ENCODE measurements around the gene CPEB4.

CPEB4 gene

GRCh38 chr5:173920866-173921555 lies 32.9 kb downstream of the CPEB4 start:
- Mint-ChIP-seq H3K4me3 (no peak overlapping the region), H3K36me3 (peaks cover 4% of the 10 kb centered on the region), H3K27ac (peak overlapping the region; percentile 17), H3K4me1 (peaks cover 21% of the 10 kb centered on the region), H3K9me3 (no peaks in the 10 kb centered on the region), H3K27me3 (no peaks in the 10 kb centered on the region)
- ATAC-seq (ENCODE audit: low read depth) (no peak), DNase-seq (ENCODE audit: low spot score in 2 of 2) (no peak)

- Mint-ChIP-seq H3K27ac (no peak overlapping the region), H3K4me3 (no peak overlapping the region), H3K9me3 (no peaks in the 10 kb centered on the region), H3K27me3 (no peaks in the 10 kb centered on the region), H3K4me1 (peaks cover 16% of the 10 kb centered on the region), H3K36me3 (peaks cover 6% of the 10 kb centered on the region)
- ATAC-seq (ENCODE audit: low read depth) (no peak), DNase-seq (ENCODE audit: low spot score in 2 of 2) (no peak)
These were observed 34.4 kb downstream of the CPEB4 start for GRCh38 chr5:173922527-173922926.

- ATAC-seq (ENCODE audit: low read depth) = no peak
- Mint-ChIP-seq H3K27ac (no peak overlapping the region), H3K36me3 (peaks cover 9% of the 10 kb centered on the region), H3K4me3 (no peak overlapping the region), H3K27me3 (no peaks in the 10 kb centered on the region), H3K9me3 (no peaks in the 10 kb centered on the region), H3K4me1 (peaks cover 16% of the 10 kb centered on the region)
- DNase-seq (ENCODE audit: low spot score in 2 of 2) = no peak
These were observed 35.3 kb downstream of the CPEB4 start for GRCh38 chr5:173923218-173924095.

- no peak overlapping the region for H3K27ac Mint-ChIP-seq
- no peaks in the 10 kb centered on the region for H3K9me3 Mint-ChIP-seq
- ATAC-seq (ENCODE audit: low read depth) (no peak), DNase-seq (ENCODE audit: low spot score in 2 of 2) (no peak)
- H3K27me3 Mint-ChIP-seq = no peaks in the 10 kb centered on the region
- H3K4me1 Mint-ChIP-seq = peaks cover 16% of the 10 kb centered on the region
- no peak overlapping the region for H3K4me3 Mint-ChIP-seq
- peaks cover 9% of the 10 kb centered on the region for H3K36me3 Mint-ChIP-seq
These were observed 36.8 kb downstream of the CPEB4 start for GRCh38 chr5:173924899-173925298.

- no peaks in the 10 kb centered on the region for H3K27me3 Mint-ChIP-seq
- no peak overlapping the region for H3K4me3 Mint-ChIP-seq
- no peaks in the 10 kb centered on the region for H3K9me3 Mint-ChIP-seq
- peaks cover 9% of the 10 kb centered on the region for H3K36me3 Mint-ChIP-seq
- H3K27ac Mint-ChIP-seq = no peak overlapping the region
- DNase-seq (ENCODE audit: low spot score in 2 of 2) = peak; percentile 32 to 44
- peaks cover 16% of the 10 kb centered on the region for H3K4me1 Mint-ChIP-seq
- ATAC-seq (ENCODE audit: low read depth) = peak; percentile 42
These were observed 37.4 kb downstream of the CPEB4 start for GRCh38 chr5:173925449-173926071.

- ATAC-seq (ENCODE audit: low read depth) = no peak
- no peaks in the 10 kb centered on the region for H3K9me3 Mint-ChIP-seq
- DNase-seq (ENCODE audit: low spot score in 2 of 2) = no peak
- peaks cover 9% of the 10 kb centered on the region for H3K36me3 Mint-ChIP-seq
- no peak overlapping the region for H3K27ac Mint-ChIP-seq
- H3K27me3 Mint-ChIP-seq = no peaks in the 10 kb centered on the region
- H3K4me3 Mint-ChIP-seq = no peak overlapping the region
- peaks cover 12% of the 10 kb centered on the region for H3K4me1 Mint-ChIP-seq
These were observed 38.2 kb downstream of the CPEB4 start for GRCh38 chr5:173926359-173926758.

GRCh38 chr5:173928871-173929574 lies 40.9 kb downstream of the CPEB4 start:
- peaks cover 7% of the 10 kb centered on the region for H3K36me3 Mint-ChIP-seq
- no peak for ATAC-seq (ENCODE audit: low read depth)
- H3K4me1 Mint-ChIP-seq = peaks cover 7% of the 10 kb centered on the region
- no peaks in the 10 kb centered on the region for H3K9me3 Mint-ChIP-seq
- no peak for DNase-seq (ENCODE audit: low spot score in 2 of 2)
- H3K27ac Mint-ChIP-seq = no peak overlapping the region
- H3K4me3 Mint-ChIP-seq = no peak overlapping the region
- no peaks in the 10 kb centered on the region for H3K27me3 Mint-ChIP-seq

GRCh38 chr5:173932695-173933139 lies 44.6 kb downstream of the CPEB4 start:
- Mint-ChIP-seq H3K9me3 (no peaks in the 10 kb centered on the region), H3K4me3 (no peak overlapping the region), H3K4me1 (no peaks in the 10 kb centered on the region), H3K36me3 (peaks cover 7% of the 10 kb centered on the region), H3K27ac (no peak overlapping the region), H3K27me3 (no peaks in the 10 kb centered on the region)
- ATAC-seq (ENCODE audit: low read depth) (no peak), DNase-seq (ENCODE audit: low spot score in 2 of 2) (no peak)

- no peak overlapping the region for H3K27ac Mint-ChIP-seq
- no peaks in the 10 kb centered on the region for H3K9me3 Mint-ChIP-seq
- H3K27me3 Mint-ChIP-seq = no peaks in the 10 kb centered on the region
- no peak overlapping the region for H3K4me3 Mint-ChIP-seq
- H3K36me3 Mint-ChIP-seq = peaks cover 6% of the 10 kb centered on the region
- H3K4me1 Mint-ChIP-seq = no peaks in the 10 kb centered on the region
- DNase-seq (ENCODE audit: low spot score in 2 of 2) (no peak), ATAC-seq (ENCODE audit: low read depth) (no peak)
These were observed 45.8 kb downstream of the CPEB4 start for GRCh38 chr5:173933901-173934300.

- DNase-seq (ENCODE audit: low spot score in 2 of 2) (no peak), ATAC-seq (ENCODE audit: low read depth) (no peak)
- Mint-ChIP-seq H3K27me3 (no peaks in the 10 kb centered on the region), H3K36me3 (peaks cover 6% of the 10 kb centered on the region), H3K27ac (no peak overlapping the region), H3K9me3 (no peaks in the 10 kb centered on the region), H3K4me3 (no peak overlapping the region), H3K4me1 (no peaks in the 10 kb centered on the region)
These were observed 47.2 kb downstream of the CPEB4 start for GRCh38 chr5:173935396-173935795.

- H3K4me3 Mint-ChIP-seq = no peak overlapping the region
- DNase-seq (ENCODE audit: low spot score in 2 of 2) = no peak
- no peak overlapping the region for H3K27ac Mint-ChIP-seq
- peaks cover 6% of the 10 kb centered on the region for H3K36me3 Mint-ChIP-seq
- no peak for ATAC-seq (ENCODE audit: low read depth)
- H3K27me3 Mint-ChIP-seq = no peaks in the 10 kb centered on the region
- H3K4me1 Mint-ChIP-seq = peaks cover 2% of the 10 kb centered on the region
- no peaks in the 10 kb centered on the region for H3K9me3 Mint-ChIP-seq
These were observed 52.1 kb downstream of the CPEB4 start for GRCh38 chr5:173940269-173940668.

GRCh38 chr5:173941102-173941501 lies 53.0 kb downstream of the CPEB4 start:
- H3K4me3 Mint-ChIP-seq = no peak overlapping the region
- ATAC-seq (ENCODE audit: low read depth) (no peak), DNase-seq (ENCODE audit: low spot score in 2 of 2) (no peak)
- H3K9me3 Mint-ChIP-seq = no peaks in the 10 kb centered on the region
- H3K36me3 Mint-ChIP-seq = peaks cover 10% of the 10 kb centered on the region
- peaks cover 2% of the 10 kb centered on the region for H3K4me1 Mint-ChIP-seq
- no peaks in the 10 kb centered on the region for H3K27me3 Mint-ChIP-seq
- H3K27ac Mint-ChIP-seq = no peak overlapping the region

GRCh38 chr5:173941758-173942401 lies 53.7 kb downstream of the CPEB4 start:
- H3K4me3 Mint-ChIP-seq = no peak overlapping the region
- peaks cover 15% of the 10 kb centered on the region for H3K36me3 Mint-ChIP-seq
- H3K27me3 Mint-ChIP-seq = no peaks in the 10 kb centered on the region
- H3K9me3 Mint-ChIP-seq = no peaks in the 10 kb centered on the region
- no peak overlapping the region for H3K27ac Mint-ChIP-seq
- peaks cover 2% of the 10 kb centered on the region for H3K4me1 Mint-ChIP-seq
- no peak for DNase-seq (ENCODE audit: low spot score in 2 of 2)
- no peak for ATAC-seq (ENCODE audit: low read depth)
